Upper lobe of left lung (tissue), 4 donors: Measurements from ENCODE around the gene PIK3IP1.

Experiments used
- POLR2AphosphoS5 ChIP-seq, 2 donors: sonication (generic); formaldehyde crosslinking; IDR thresholded peaks; one replicate each; pipeline ENCODE4 v1.5.1; 2017; ENCODE audit warnings: antibody characterized with exemption in 2 of 2
- TF ChIP-seq, protein P1 (sequence below), 6 experiments: fragments of 450-650 bp in 4 of 6; fragments of 200-600 bp in 2 of 6; sonication (generic) in 2 of 6; IDR thresholded peaks; one replicate each; pipeline ENCODE4 v1.5.1; 2016 to 2019; ENCODE audit warnings: antibody characterized with exemption in 6 of 6

DNA sequence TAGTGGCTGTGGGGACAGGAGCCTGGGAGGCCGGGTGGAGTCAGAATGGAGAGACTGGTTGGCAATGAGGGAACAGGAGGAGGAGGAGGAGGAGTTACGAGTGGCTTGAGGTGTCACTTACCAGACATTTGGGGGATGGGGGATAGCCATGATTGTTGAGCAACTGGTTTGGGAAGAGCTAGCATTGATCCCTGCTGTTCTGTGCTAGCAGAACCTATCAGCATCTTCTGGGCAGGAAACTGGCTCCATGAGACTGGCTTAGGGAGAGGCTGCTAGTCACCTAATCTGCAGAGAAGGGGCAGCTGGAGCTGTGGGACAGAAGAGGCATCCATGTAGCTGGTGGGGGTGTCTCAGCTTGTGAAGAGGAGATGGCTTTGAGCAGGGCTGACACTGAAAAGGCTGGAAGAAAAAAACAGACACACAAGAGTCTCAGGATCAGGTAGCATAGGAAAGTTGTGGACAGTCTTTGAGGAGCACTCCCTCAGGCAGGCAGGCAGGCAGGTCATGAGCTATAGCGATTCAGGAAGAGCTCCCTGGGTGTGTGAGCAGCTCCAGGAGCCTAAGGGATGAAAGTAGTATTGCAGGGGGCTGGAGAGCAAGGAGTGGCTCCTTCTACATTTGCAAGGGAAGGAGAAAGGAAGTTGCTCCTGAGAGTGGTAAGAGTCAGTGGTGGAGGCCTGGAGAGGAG is 22.3 kb downstream of the PIK3IP1 start:
- TF ChIP-seq POLR2AphosphoS5 (IDR thresholded peaks at IDR 0.05): no peak
- TF ChIP-seq, protein P1, sequence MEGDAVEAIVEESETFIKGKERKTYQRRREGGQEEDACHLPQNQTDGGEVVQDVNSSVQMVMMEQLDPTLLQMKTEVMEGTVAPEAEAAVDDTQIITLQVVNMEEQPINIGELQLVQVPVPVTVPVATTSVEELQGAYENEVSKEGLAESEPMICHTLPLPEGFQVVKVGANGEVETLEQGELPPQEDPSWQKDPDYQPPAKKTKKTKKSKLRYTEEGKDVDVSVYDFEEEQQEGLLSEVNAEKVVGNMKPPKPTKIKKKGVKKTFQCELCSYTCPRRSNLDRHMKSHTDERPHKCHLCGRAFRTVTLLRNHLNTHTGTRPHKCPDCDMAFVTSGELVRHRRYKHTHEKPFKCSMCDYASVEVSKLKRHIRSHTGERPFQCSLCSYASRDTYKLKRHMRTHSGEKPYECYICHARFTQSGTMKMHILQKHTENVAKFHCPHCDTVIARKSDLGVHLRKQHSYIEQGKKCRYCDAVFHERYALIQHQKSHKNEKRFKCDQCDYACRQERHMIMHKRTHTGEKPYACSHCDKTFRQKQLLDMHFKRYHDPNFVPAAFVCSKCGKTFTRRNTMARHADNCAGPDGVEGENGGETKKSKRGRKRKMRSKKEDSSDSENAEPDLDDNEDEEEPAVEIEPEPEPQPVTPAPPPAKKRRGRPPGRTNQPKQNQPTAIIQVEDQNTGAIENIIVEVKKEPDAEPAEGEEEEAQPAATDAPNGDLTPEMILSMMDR (IDR thresholded peaks at IDR 0.05): no peak
